Kidney epithelial cell (primary cell): ENCODE measurements around the gene MPEG1. TPM values are rescaled to one million over a fixed set of nuclear protein-coding genes. Genes with fewer than 3 reads are reported as not detected.

Experiments used
- DNase-seq: peaks from one replicate; pipeline ENCODE4 v3.0.0-alpha.2; 2010; ENCODE audit warnings: low read depth
- H3K27me3 ChIP-seq: 2 replicates; pipeline ENCODE4 v1.6.0; 2011; ENCODE audit warnings: low read length; ENCODE audit not compliant: control insufficient read depth, insufficient read depth
- H3K36me3 ChIP-seq: 2 replicates; pipeline ENCODE4 v1.5.1; 2011; ENCODE audit warnings: low read length; ENCODE audit not compliant: control insufficient read depth, insufficient read depth
- H3K4me3 ChIP-seq: 2 replicates; pipeline ENCODE4 v1.5.1; 2011; ENCODE audit warnings: low read depth, mild to moderate bottlenecking, control low read depth, low read length
- CTCF ChIP-seq: IDR thresholded peaks from 2 replicates; pipeline ENCODE4 v1.5.1; 2011; ENCODE audit warnings: mild to moderate bottlenecking, moderate library complexity, low read length, control low read depth, inconsistent platforms; ENCODE audit not compliant: insufficient read depth, poor library complexity, severe bottlenecking
- total RNA-seq: library from RNA; depleted of rRNA; stranded (reverse); fragments of >200 nt; gene quantifications from 2 replicates; pipeline ENCODE4 v1.2.3, GENCODE V29; 2015

Gene MPEG1
- total RNA-seq, 1 donor from 2014 or later, result not detected

- H3K36me3 ChIP-seq, result no peaks in the 10 kb centered on the region
- H3K4me3 ChIP-seq, result no peak overlapping the region
- no peak for DNase-seq
- TF ChIP-seq CTCF, result no peak
- no peaks in the 10 kb centered on the region for H3K27me3 ChIP-seq
Observed at GRCh38 chr11:59176330-59176729, 36.4 kb downstream of the MPEG1 start.

DNA sequence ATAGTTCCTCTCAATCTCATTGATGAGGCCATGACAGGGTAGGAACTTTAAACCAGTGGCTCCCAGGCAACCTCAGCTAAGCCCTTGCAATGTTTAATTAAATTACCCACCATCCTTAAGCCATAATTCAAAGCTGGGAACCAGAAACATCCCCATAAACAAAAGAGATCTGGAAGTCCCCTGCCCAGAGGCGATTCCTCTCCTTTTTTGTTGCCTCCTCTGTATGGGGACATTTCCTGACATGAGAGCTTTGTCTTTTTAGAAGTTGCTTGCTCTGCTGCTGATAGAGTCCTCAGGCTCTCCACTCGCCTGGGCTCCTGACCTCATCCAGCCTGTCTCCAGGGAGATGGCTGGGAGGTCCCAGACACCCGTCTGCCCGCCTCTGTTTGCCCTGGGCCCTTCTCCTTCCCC lies 37.6 kb downstream of the MPEG1 start:
- no peak for DNase-seq
- TF ChIP-seq CTCF, result no peak
- no peaks in the 10 kb centered on the region for H3K36me3 ChIP-seq
- H3K4me3 ChIP-seq, result no peak overlapping the region
- no peaks in the 10 kb centered on the region for H3K27me3 ChIP-seq

- TF ChIP-seq CTCF, result no peak
- Histone ChIP-seq H3K27me3 (no peaks in the 10 kb centered on the region), H3K36me3 (no peaks in the 10 kb centered on the region), H3K4me3 (no peak overlapping the region)
- DNase-seq, result peak; percentile 57
Observed at GRCh38 chr11:59174664-59175033, 38.1 kb downstream of the MPEG1 start.

- DNase-seq, result no peak
- peak overlapping the region; percentile 48 for H3K4me3 ChIP-seq
- no peak for TF ChIP-seq CTCF
Observed at GRCh38 chr11:59173964-59174663, 38.6 kb downstream of the MPEG1 start.

DNA sequence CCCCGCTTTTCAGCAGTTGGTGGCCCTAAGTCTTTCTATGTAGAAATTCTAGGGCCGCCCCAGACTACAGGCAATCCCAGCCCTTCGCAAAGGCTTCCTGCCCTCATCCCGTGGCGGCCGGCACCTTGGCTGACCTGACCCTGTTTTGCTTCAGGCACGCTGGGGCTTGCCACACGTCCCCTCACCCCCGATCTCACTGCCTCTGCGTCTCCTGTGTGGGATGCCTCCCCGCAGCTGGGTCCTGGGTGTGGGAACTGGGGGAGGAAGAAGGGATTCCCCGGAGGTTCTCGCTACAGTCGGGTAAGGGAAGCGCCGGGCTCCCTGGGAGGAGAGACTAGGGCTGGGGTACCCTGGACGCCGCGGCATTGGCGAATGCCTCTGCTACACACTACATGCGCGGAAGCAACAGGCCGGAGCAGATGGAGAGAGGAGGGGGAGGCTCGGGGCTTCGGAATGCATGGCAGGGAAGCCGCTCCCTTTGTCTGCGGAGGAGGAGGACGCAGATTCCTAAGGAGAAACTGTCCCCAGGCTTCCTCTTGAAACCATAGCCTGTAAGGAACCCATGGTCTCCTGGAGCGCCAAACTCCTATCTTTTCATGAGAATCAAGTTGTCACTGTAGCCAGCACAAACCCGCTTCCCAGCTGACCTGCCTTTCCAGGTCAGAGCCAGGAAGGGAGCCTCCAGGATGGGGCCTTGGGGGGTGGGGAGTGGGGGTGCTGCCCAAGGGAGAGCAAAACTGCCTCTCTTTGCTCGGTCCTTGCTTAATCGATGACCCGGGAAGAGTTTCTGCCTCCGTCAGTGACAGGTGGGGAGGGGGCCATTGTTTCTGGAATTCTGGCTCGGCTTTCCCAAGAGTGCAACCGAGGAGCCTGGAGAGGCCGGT lies 39.4 kb downstream of the MPEG1 start:
- TF ChIP-seq CTCF, result no peak
- DNase-seq, result no peak
- no peaks in the 10 kb centered on the region for H3K27me3 ChIP-seq
- peak overlapping the region; percentile 48 for H3K4me3 ChIP-seq
- H3K36me3 ChIP-seq, result no peaks in the 10 kb centered on the region

More at GRCh38 chr11:59173964-59174663, 38.6 kb downstream of the MPEG1 start:
- H3K27me3 ChIP-seq, result no peaks in the 10 kb centered on the region
- H3K36me3 ChIP-seq, result no peaks in the 10 kb centered on the region
